AG09319 (cell line): ENCODE results near the gene KIF26A.
"Not testable (repeated sequence)": the region's sequence is repeated elsewhere in the genome, so short reads cannot be mapped to it uniquely, and the experiment has no call there.

Experiments used
- DNase-seq: peaks from one replicate; pipeline ENCODE4 v3.0.0-alpha.2; 2010; ENCODE audit warnings: low read depth; ENCODE audit errors: extremely low read depth
- CTCF ChIP-seq: IDR thresholded peaks from 2 replicates; pipeline ENCODE4 v1.5.1; 2011; ENCODE audit warnings: low read depth, mild to moderate bottlenecking, inconsistent platforms, low read length, moderate library complexity

Gene KIF26A

GRCh38 chr14:104207142-104208014, 69.0 kb downstream of the KIF26A start:
- DNase-seq, result no peak
- TF ChIP-seq CTCF, result no peak

GRCh38 chr14:104208015-104208295, 69.6 kb downstream of the KIF26A start:
- not testable (repeated sequence) for DNase-seq

- not testable (repeated sequence) for DNase-seq
These were observed 69.9 kb downstream of the KIF26A start for GRCh38 chr14:104208331-104208730.

GRCh38 chr14:104209071-104209470, 70.7 kb downstream of the KIF26A start:
- not testable (repeated sequence) for DNase-seq

GRCh38 chr14:104209985-104210816, 71.8 kb downstream of the KIF26A start:
- TF ChIP-seq CTCF, result no peak
- DNase-seq, result no peak

GRCh38 chr14:104210817-104211195, 72.4 kb downstream of the KIF26A start:
- no peak for DNase-seq
- no peak for TF ChIP-seq CTCF

- TF ChIP-seq CTCF, result no peak
These were observed 72.8 kb downstream of the KIF26A start for GRCh38 chr14:104211215-104211614.

GRCh38 chr14:104211741-104212140, 73.4 kb downstream of the KIF26A start:
- TF ChIP-seq CTCF, result no peak
- no peak for DNase-seq

More at GRCh38 chr14:104211215-104211614, 72.8 kb downstream of the KIF26A start:
- no peak for DNase-seq
